OCI-LY7 (cell line): ENCODE data around the gene PRKD1. TPM values are rescaled to one million over a fixed set of nuclear protein-coding genes. Genes with fewer than 3 reads are reported as not detected.

Source experiments
- BruUV-seq: library from RNA; stranded (reverse); fragments of 400-500 nt; replicated peaks from 2 replicates; lab custom pipeline; 2021; lab: Mats Ljungman, UMichigan
- CTCF ChIA-PET: fragments of 300-600 bp; sonication (Branson Sonifier 250); formaldehyde crosslinking; loops from one replicate; lab custom pipeline; 2022; ENCODE audit warnings: antibody characterized with exemption; ENCODE audit not compliant: unreplicated experiment; lab: Charles Lee
- POLR2A ChIA-PET: fragments of 300-600 bp; sonication (Branson Sonifier 250); formaldehyde crosslinking; loops from one replicate; lab custom pipeline; 2022; ENCODE audit warnings: antibody characterized with exemption; lab: Charles Lee
- DNase-seq: peaks from one replicate; pipeline ENCODE4 v3.0.0-alpha.2; 2015; ENCODE audit warnings: low spot score
- H2AFZ ChIP-seq: fragments of 200-600 bp; sonication (generic), shearing (Covaris generic); 2 replicates; pipeline ENCODE4 v1.6.1; 2014; ENCODE audit warnings: mild to moderate bottlenecking, antibody characterized with exemption, low read length, moderate library complexity
- H3K27ac ChIP-seq: fragments of 200-600 bp; sonication (generic); 2 replicates; pipeline ENCODE4 v1.5.1; 2014; ENCODE audit warnings: mixed run types, low read depth, mild to moderate bottlenecking, moderate library complexity, low read length, inconsistent platforms; ENCODE audit not compliant: poor library complexity, severe bottlenecking
- H3K36me3 ChIP-seq: fragments of 200-600 bp; sonication (generic); 2 replicates; pipeline ENCODE4 v1.6.1; 2014; ENCODE audit warnings: mild to moderate bottlenecking, antibody characterized with exemption, low read length, moderate library complexity, mixed read lengths; ENCODE audit not compliant: insufficient read depth
- H3K4me1 ChIP-seq: fragments of 200-600 bp; sonication (generic); 2 replicates; pipeline ENCODE4 v1.5.1; 2014; ENCODE audit warnings: mild to moderate bottlenecking, low read length; ENCODE audit not compliant: insufficient read depth, poor library complexity, severe bottlenecking
- H3K4me2 ChIP-seq: fragments of 200-600 bp; sonication (generic); 2 replicates; pipeline ENCODE4 v1.6.1; 2014; ENCODE audit warnings: mild to moderate bottlenecking, low read length
- H3K4me3 ChIP-seq: fragments of 200-600 bp; sonication (generic); 2 replicates; pipeline ENCODE4 v1.5.1; 2014; ENCODE audit warnings: mild to moderate bottlenecking, low read depth, low read length; ENCODE audit not compliant: poor library complexity, severe bottlenecking
- H3K79me2 ChIP-seq: fragments of 200-600 bp; sonication (generic); 2 replicates; pipeline ENCODE4 v1.6.1; 2016; ENCODE audit warnings: low read depth, mild to moderate bottlenecking, low read length, moderate library complexity, mixed read lengths; ENCODE audit not compliant: insufficient read depth
- H3K9me2 ChIP-seq: fragments of 200-600 bp; sonication (generic); 2 replicates; pipeline ENCODE4 v1.6.1; 2016; ENCODE audit warnings: mild to moderate bottlenecking, low read length, mixed read lengths; ENCODE audit not compliant: insufficient read depth
- H3K9me3 ChIP-seq: fragments of 200-600 bp; sonication (generic); 2 replicates; pipeline ENCODE4 v1.6.1; 2014; ENCODE audit warnings: mild to moderate bottlenecking, mixed run types, low read length, mixed read lengths
- H4K20me1 ChIP-seq: fragments of 200-600 bp; sonication (generic); 2 replicates; pipeline ENCODE4 v1.6.1; 2014; ENCODE audit warnings: mild to moderate bottlenecking, antibody characterized with exemption, low read length, moderate library complexity, mixed read lengths; ENCODE audit not compliant: insufficient read depth
- EZH2phosphoT487 ChIP-seq: fragments of 200-600 bp; sonication (generic); IDR thresholded peaks from 2 replicates; pipeline ENCODE4 v1.6.1; 2018; ENCODE audit warnings: low read depth, borderline replicate concordance, mild to moderate bottlenecking, mixed run types, antibody characterized with exemption, low read length, moderate library complexity, mixed read lengths
- intact Hi-C: fragments of 100-400 bp; cut with micrococcal nuclease; formaldehyde crosslinking; loops from one replicate; pipeline ENCODE4 v1.10.0; 2022; ENCODE audit not compliant: unreplicated experiment
- total RNA-seq, 2 experiments: library from RNA; depleted of rRNA in 1 of 2; stranded (reverse); fragments of >200 nt in 1 of 2; shearing (Covaris generic) in 1 of 2; gene quantifications; 2 replicates each; pipeline ENCODE4 v1.2.3, GENCODE V29; 2014 to 2022
- TF ChIP-seq, protein P1 (sequence below): fragments of 200-600 bp; sonication (generic); conservative IDR thresholded peaks from 2 replicates; pipeline ENCODE4 v1.5.1; 2014; ENCODE audit warnings: mild to moderate bottlenecking, antibody characterized with exemption, low read length, moderate library complexity, mixed read lengths

Gene PRKD1
- total RNA-seq, 2 experiments from 2014 or later, result not detected

- Histone ChIP-seq H3K4me1 (no peaks in the 10 kb centered on the region), H3K9me2 (no peaks in the 10 kb centered on the region), H3K27ac (no peak overlapping the region), H4K20me1 (no peaks in the 10 kb centered on the region), H3K4me2 (no peak overlapping the region), H3K79me2 (no peaks in the 10 kb centered on the region), H2AFZ (no peak overlapping the region), H3K36me3 (no peaks in the 10 kb centered on the region), H3K4me3 (no peak overlapping the region), H3K9me3 (no peaks in the 10 kb centered on the region)
- no TSS peak for BruUV-seq
- no peak for DNase-seq
- TF ChIP-seq, protein P1, sequence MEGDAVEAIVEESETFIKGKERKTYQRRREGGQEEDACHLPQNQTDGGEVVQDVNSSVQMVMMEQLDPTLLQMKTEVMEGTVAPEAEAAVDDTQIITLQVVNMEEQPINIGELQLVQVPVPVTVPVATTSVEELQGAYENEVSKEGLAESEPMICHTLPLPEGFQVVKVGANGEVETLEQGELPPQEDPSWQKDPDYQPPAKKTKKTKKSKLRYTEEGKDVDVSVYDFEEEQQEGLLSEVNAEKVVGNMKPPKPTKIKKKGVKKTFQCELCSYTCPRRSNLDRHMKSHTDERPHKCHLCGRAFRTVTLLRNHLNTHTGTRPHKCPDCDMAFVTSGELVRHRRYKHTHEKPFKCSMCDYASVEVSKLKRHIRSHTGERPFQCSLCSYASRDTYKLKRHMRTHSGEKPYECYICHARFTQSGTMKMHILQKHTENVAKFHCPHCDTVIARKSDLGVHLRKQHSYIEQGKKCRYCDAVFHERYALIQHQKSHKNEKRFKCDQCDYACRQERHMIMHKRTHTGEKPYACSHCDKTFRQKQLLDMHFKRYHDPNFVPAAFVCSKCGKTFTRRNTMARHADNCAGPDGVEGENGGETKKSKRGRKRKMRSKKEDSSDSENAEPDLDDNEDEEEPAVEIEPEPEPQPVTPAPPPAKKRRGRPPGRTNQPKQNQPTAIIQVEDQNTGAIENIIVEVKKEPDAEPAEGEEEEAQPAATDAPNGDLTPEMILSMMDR, result no peak
- TF ChIP-seq EZH2phosphoT487, result no peak
- intact Hi-C loops, result no loop called here
- CTCF ChIA-PET, result no interaction called here
- POLR2A ChIA-PET, result no interaction called here
Observed at GRCh38 chr14:29741909-29742401, 185.7 kb downstream of the PRKD1 start.

GRCh38 chr14:29740491-29740890 is 187.2 kb downstream of the PRKD1 start:
- intact Hi-C loops, result no loop called here
- Histone ChIP-seq H3K36me3 (no peaks in the 10 kb centered on the region), H3K9me3 (no peaks in the 10 kb centered on the region), H3K9me2 (no peaks in the 10 kb centered on the region), H2AFZ (no peak overlapping the region), H3K4me3 (no peak overlapping the region), H4K20me1 (no peaks in the 10 kb centered on the region), H3K79me2 (no peaks in the 10 kb centered on the region), H3K4me1 (no peaks in the 10 kb centered on the region), H3K4me2 (no peak overlapping the region), H3K27ac (no peak overlapping the region)
- no peak for DNase-seq
- ChIA-PET POLR2A (no interaction called here), CTCF (no interaction called here)
- no peak for TF ChIP-seq EZH2phosphoT487
- TF ChIP-seq, protein P1, result no peak
- no TSS peak for BruUV-seq

GRCh38 chr14:29738950-29739349 is 188.7 kb downstream of the PRKD1 start:
- Histone ChIP-seq H3K4me3 (no peak overlapping the region), H3K9me3 (no peaks in the 10 kb centered on the region), H4K20me1 (no peaks in the 10 kb centered on the region), H2AFZ (no peak overlapping the region), H3K4me1 (no peaks in the 10 kb centered on the region), H3K79me2 (no peaks in the 10 kb centered on the region), H3K27ac (no peak overlapping the region), H3K36me3 (no peaks in the 10 kb centered on the region), H3K4me2 (no peak overlapping the region), H3K9me2 (no peaks in the 10 kb centered on the region)
- no TSS peak for BruUV-seq
- ChIA-PET CTCF (no interaction called here), POLR2A (interaction anchor here (0.6 to 1.1 kb wide), 3 partner anchors 10 to 183 kb away, joined by 3 read pairs; no protein-coding TSS in a partner anchor)
- intact Hi-C loops, result no loop called here
- no peak for DNase-seq
- TF ChIP-seq EZH2phosphoT487, result no peak
- TF ChIP-seq, protein P1, result no peak
